ENCODE results near the gene MISP. TPM values are rescaled to one million over a fixed set of nuclear protein-coding genes. Genes with fewer than 3 reads are reported as not detected.

Gene MISP
- total RNA-seq, 1 experiment from 2014 or later = 5.8 TPM

DNA sequence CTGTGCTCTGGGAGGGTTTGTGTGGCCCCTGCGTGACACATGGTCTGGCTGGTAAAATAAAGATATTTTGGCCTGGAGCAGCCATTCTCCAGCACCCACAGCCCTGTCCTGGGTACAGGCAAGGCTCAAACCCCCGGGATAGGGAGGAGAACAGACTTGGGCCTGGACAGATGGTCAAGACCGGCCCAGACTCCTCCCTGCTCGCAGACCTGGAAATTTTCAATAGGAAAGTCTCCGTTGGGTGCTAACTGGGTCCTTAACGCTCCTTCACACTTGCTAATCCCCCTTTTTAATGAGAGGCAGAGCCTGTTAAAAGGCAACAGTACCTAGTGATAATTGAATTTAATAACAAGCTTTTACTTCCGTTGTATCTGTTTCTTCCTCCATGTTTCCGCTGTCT lies 39.7 kb upstream of the MISP start:
- POLR2A ChIA-PET = no interaction called here
- no peak overlapping the region for H3K4me3 ChIP-seq (ENCODE audit: low read depth in 2 of 2, low read length in 2 of 2)
- H3K9me3 ChIP-seq (ENCODE audit: control insufficient read depth, insufficient read depth, low read depth, low read length) = no peaks in the 10 kb centered on the region
- no peaks in the 10 kb centered on the region for H3K27me3 ChIP-seq (ENCODE audit: control insufficient read depth, insufficient read depth, low read length)
- ATAC-seq (no peak), DNase-seq (ENCODE audit: low read depth, low spot score) (no peak)
- H3K36me3 ChIP-seq (ENCODE audit: control insufficient read depth, insufficient read depth, low read length) = no peaks in the 10 kb centered on the region; the same call in 1 of the 2 replicates
- CTCF ChIA-PET = interaction anchor here (0.5 kb wide), 1 partner anchor 131 kb away, joined by 7 read pairs; no protein-coding TSS in a partner anchor
- TF ChIP-seq, protein P1, sequence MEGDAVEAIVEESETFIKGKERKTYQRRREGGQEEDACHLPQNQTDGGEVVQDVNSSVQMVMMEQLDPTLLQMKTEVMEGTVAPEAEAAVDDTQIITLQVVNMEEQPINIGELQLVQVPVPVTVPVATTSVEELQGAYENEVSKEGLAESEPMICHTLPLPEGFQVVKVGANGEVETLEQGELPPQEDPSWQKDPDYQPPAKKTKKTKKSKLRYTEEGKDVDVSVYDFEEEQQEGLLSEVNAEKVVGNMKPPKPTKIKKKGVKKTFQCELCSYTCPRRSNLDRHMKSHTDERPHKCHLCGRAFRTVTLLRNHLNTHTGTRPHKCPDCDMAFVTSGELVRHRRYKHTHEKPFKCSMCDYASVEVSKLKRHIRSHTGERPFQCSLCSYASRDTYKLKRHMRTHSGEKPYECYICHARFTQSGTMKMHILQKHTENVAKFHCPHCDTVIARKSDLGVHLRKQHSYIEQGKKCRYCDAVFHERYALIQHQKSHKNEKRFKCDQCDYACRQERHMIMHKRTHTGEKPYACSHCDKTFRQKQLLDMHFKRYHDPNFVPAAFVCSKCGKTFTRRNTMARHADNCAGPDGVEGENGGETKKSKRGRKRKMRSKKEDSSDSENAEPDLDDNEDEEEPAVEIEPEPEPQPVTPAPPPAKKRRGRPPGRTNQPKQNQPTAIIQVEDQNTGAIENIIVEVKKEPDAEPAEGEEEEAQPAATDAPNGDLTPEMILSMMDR (IDR thresholded peaks at IDR 0.05) = no peak
- TF ChIP-seq POLR2AphosphoS5 (IDR thresholded peaks at IDR 0.05; ENCODE audit: low read depth, low read length) (no peak), SIN3A (IDR thresholded peaks at IDR 0.05; ENCODE audit: borderline replicate concordance, insufficient read depth, low read depth, low read length) (no peak), TCF7L2 (IDR thresholded peaks at IDR 0.05; ENCODE audit: low read depth, low read length) (no peak)
- TF ChIP-seq, protein P2, sequence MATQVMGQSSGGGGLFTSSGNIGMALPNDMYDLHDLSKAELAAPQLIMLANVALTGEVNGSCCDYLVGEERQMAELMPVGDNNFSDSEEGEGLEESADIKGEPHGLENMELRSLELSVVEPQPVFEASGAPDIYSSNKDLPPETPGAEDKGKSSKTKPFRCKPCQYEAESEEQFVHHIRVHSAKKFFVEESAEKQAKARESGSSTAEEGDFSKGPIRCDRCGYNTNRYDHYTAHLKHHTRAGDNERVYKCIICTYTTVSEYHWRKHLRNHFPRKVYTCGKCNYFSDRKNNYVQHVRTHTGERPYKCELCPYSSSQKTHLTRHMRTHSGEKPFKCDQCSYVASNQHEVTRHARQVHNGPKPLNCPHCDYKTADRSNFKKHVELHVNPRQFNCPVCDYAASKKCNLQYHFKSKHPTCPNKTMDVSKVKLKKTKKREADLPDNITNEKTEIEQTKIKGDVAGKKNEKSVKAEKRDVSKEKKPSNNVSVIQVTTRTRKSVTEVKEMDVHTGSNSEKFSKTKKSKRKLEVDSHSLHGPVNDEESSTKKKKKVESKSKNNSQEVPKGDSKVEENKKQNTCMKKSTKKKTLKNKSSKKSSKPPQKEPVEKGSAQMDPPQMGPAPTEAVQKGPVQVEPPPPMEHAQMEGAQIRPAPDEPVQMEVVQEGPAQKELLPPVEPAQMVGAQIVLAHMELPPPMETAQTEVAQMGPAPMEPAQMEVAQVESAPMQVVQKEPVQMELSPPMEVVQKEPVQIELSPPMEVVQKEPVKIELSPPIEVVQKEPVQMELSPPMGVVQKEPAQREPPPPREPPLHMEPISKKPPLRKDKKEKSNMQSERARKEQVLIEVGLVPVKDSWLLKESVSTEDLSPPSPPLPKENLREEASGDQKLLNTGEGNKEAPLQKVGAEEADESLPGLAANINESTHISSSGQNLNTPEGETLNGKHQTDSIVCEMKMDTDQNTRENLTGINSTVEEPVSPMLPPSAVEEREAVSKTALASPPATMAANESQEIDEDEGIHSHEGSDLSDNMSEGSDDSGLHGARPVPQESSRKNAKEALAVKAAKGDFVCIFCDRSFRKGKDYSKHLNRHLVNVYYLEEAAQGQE (IDR thresholded peaks at IDR 0.05; ENCODE audit: insufficient read depth in 1 of 2, low read depth in 2 of 2, low read length in 1 of 2) = no peak
- no peaks in the 10 kb centered on the region for H3K4me1 ChIP-seq (ENCODE audit: control insufficient read depth, insufficient read depth, low read length)
- no TSS peak for BruUV-seq (replicated peaks)
- in situ Hi-C loops (cut with HindIII; ENCODE audit: low pct_unique_long_range_greater_than_20kb, low sequenced_read_pairs) = no loop called here
- H3K27ac ChIP-seq (ENCODE audit: low read length) = no peak overlapping the region
- intact Hi-C loops (cut with micrococcal nuclease; ENCODE audit: unreplicated experiment) = no loop called here

DNA sequence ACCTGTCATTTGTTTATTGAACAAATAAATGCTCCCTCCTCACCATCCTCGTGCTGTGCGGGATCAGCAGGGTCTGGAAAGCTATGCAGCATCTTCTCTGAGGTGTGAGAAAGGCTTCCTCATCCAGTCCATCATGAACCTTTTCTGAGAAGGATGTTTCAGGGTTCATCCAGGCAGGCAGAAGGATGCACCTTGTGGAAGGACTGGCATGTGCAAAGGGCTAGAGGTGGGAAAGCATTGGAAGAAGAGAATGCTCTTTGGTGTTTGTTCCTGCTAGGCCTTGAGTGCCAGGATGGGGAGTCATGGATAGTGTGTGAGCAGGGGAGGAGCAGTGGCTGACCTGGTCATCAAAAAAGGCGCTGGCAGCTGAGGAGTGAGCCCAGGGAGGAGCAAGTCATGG lies 35.6 kb upstream of the MISP start:
- no peak overlapping the region for H3K4me3 ChIP-seq (ENCODE audit: low read depth in 2 of 2, low read length in 2 of 2)
- H3K9me3 ChIP-seq (ENCODE audit: control insufficient read depth, insufficient read depth, low read depth, low read length) = no peaks in the 10 kb centered on the region
- CTCF ChIA-PET = no interaction called here
- no peak for ATAC-seq
- no peaks in the 10 kb centered on the region for H3K4me1 ChIP-seq (ENCODE audit: control insufficient read depth, insufficient read depth, low read length)
- no peak for DNase-seq (ENCODE audit: low read depth, low spot score)
- intact Hi-C loops (cut with micrococcal nuclease; ENCODE audit: unreplicated experiment) = no loop called here
- POLR2A ChIA-PET = interaction anchor here (0.6 kb wide), 1 partner anchor 14 kb away, joined by 8 read pairs; no protein-coding TSS in a partner anchor
- no peak overlapping the region for H3K27ac ChIP-seq (ENCODE audit: low read length)
- H3K36me3 ChIP-seq (ENCODE audit: control insufficient read depth, insufficient read depth, low read length) = no peaks in the 10 kb centered on the region
- H3K27me3 ChIP-seq (ENCODE audit: control insufficient read depth, insufficient read depth, low read length) = no peaks in the 10 kb centered on the region
- BruUV-seq (replicated peaks) = no TSS peak
- in situ Hi-C loops (cut with HindIII; ENCODE audit: low pct_unique_long_range_greater_than_20kb, low sequenced_read_pairs) = no loop called here
- TF ChIP-seq, protein P1 (IDR thresholded peaks at IDR 0.05) = no peak
- no peak for TF ChIP-seq TCF7L2 (IDR thresholded peaks at IDR 0.05; ENCODE audit: low read depth, low read length)
- TF ChIP-seq SIN3A (IDR thresholded peaks at IDR 0.05; ENCODE audit: borderline replicate concordance, insufficient read depth, low read depth, low read length) = no peak
- TF ChIP-seq, protein P2 (IDR thresholded peaks at IDR 0.05; ENCODE audit: insufficient read depth in 1 of 2, low read depth in 2 of 2, low read length in 1 of 2) = no peak
- TF ChIP-seq POLR2AphosphoS5 (IDR thresholded peaks at IDR 0.05; ENCODE audit: low read depth, low read length) = no peak

Data from Panc1 (cell line).